AG10803 (cell line): ENCODE measurements around the gene TMBIM6.

Source experiments
- DNase-seq: peaks from one replicate; pipeline ENCODE4 v3.0.0; 2010; ENCODE audit warnings: low read depth
- H3K4me3 ChIP-seq: 2 replicates; pipeline ENCODE4 v1.5.1; 2011; ENCODE audit warnings: mild to moderate bottlenecking, low read length, control low read depth
- TF ChIP-seq, protein P1 (sequence below): conservative IDR thresholded peaks from 2 replicates; pipeline ENCODE4 v1.5.1; 2011; ENCODE audit warnings: mild to moderate bottlenecking, low read length, control low read depth, inconsistent platforms

TMBIM6 gene

GRCh38 chr12:49794811-49795653 lies 53.7 kb downstream of the TMBIM6 start:
- TF ChIP-seq, protein P1, sequence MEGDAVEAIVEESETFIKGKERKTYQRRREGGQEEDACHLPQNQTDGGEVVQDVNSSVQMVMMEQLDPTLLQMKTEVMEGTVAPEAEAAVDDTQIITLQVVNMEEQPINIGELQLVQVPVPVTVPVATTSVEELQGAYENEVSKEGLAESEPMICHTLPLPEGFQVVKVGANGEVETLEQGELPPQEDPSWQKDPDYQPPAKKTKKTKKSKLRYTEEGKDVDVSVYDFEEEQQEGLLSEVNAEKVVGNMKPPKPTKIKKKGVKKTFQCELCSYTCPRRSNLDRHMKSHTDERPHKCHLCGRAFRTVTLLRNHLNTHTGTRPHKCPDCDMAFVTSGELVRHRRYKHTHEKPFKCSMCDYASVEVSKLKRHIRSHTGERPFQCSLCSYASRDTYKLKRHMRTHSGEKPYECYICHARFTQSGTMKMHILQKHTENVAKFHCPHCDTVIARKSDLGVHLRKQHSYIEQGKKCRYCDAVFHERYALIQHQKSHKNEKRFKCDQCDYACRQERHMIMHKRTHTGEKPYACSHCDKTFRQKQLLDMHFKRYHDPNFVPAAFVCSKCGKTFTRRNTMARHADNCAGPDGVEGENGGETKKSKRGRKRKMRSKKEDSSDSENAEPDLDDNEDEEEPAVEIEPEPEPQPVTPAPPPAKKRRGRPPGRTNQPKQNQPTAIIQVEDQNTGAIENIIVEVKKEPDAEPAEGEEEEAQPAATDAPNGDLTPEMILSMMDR = no peak
- no peak for DNase-seq
- H3K4me3 ChIP-seq = no peak overlapping the region

DNA sequence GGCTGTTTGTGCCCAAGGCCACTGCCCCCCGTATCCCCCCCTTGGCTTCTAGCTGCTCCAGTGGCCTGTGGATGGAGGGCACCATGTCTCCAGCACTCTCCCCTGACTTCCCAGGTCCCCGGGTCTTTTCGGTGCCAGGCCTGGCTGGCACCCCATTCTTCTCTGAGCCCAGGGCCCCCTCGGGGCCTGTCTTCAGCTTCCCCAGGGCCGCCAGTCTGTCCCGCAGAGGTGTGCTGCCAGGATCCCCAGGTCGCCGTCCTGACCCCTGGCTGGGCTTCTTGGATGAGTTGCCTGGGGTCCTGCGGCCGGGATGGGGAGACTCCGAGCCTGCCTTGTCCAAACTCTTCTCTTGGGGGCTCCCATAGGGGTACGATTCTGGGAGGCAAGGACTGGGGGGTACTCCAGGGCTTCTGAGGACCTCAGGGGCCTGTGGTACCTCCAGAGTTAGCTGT lies 54.3 kb downstream of the TMBIM6 start:
- DNase-seq = no peak
- TF ChIP-seq, protein P1 = no peak

DNA sequence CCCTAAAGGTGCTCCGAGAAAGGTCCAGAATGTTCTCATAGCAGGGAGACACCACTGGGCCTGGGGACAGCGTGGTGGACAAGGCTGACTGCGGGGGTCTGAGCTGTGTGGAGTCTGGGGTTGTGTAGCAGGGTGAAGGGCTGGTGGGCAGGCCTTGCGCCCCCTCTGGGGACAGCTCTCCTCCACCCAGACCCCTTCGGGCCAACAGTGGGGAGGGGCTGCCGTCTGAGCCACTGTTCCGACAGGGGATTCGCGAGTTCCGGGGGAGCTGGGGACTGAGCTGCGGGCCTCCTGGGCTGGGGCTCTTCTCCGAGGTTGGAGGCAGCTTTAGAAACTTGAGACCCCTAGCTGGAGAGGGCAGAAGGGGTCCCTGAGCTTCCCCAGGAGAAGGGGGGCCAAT lies 54.8 kb downstream of the TMBIM6 start:
- TF ChIP-seq, protein P1 = no peak
- no peak for DNase-seq
- H3K4me3 ChIP-seq = no peak overlapping the region

More for the DNA sequence above, 54.3 kb downstream of the TMBIM6 start:
- H3K4me3 ChIP-seq = no peak overlapping the region

DNA sequence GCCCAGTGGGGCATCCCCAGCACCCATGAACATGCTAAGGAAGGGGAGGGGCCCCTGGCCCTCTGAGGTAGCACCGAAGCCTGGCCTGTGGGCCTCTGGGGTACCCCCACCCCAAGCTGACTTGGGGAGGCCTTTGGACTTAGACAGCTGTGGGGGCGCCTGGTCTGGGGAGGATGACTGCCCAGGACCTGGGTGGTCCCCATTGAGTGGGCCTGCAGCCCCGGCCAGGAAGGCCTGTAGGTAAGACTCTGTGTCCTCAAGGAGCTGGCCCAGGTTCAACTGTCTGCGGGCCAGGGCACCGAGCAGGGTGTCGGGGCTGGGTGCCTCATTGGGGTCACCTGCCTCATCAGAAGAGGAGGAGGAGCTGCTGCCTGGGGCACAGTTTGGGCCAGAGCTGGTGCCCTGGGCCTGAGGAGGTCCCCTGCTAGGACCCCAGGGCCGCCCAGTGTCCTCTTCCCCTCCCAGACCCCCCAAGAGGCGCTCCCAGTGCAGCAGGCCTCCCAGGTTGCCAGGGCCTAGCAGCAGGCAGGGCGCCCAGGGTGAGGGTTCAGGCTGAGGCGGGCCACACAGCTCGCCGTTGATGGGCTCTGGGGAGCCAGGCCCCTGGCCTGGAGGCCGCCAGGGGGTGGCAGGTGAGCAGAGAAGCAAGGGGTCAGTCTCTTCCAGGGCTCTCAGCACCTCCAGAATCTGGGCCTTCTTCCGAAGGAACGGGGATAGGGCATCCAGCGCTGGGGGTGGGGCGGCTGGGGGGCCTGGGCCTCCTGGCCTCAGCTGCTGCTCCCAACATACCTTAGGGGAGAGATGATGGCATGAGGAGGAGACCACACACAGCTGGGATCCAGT lies 55.5 kb downstream of the TMBIM6 start:
- TF ChIP-seq, protein P1 = no peak
- no peak for DNase-seq
- H3K4me3 ChIP-seq = no peak overlapping the region

GRCh38 chr12:49797449-49797776 lies 56.1 kb downstream of the TMBIM6 start:
- no peak overlapping the region for H3K4me3 ChIP-seq
- no peak for DNase-seq

GRCh38 chr12:49798248-49798647 lies 56.9 kb downstream of the TMBIM6 start:
- TF ChIP-seq, protein P1 = no peak
- DNase-seq = no peak

More at GRCh38 chr12:49797449-49797776, 56.1 kb downstream of the TMBIM6 start:
- TF ChIP-seq, protein P1 = no peak

GRCh38 chr12:49798934-49799333 lies 57.6 kb downstream of the TMBIM6 start:
- TF ChIP-seq, protein P1 = no peak
- H3K4me3 ChIP-seq = no peak overlapping the region
- no peak for DNase-seq

More at GRCh38 chr12:49798248-49798647, 56.9 kb downstream of the TMBIM6 start:
- no peak overlapping the region for H3K4me3 ChIP-seq
